ENCODE results near the gene SNAI3.

DNA sequence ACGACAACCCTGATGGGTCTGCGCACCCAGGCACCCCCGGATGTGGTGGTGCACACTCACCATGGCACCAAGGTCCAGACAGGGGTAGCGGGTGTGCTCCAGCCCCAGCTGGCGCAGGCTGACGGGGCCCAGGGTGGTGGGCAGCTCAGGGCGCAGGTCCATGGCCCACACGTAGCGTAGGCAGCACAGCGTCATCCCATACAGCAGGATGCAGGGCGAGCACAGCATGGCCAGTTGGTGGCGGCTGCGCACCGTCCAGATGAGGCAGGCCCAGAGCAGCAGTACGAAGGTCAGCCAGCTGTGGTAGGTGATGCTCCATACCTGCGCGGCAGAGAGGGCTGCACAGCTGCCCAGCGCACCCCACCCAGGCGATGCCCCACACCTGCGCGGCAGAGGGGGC, 49.8 kb upstream of the SNAI3 start:
- TF ChIP-seq, protein P1, sequence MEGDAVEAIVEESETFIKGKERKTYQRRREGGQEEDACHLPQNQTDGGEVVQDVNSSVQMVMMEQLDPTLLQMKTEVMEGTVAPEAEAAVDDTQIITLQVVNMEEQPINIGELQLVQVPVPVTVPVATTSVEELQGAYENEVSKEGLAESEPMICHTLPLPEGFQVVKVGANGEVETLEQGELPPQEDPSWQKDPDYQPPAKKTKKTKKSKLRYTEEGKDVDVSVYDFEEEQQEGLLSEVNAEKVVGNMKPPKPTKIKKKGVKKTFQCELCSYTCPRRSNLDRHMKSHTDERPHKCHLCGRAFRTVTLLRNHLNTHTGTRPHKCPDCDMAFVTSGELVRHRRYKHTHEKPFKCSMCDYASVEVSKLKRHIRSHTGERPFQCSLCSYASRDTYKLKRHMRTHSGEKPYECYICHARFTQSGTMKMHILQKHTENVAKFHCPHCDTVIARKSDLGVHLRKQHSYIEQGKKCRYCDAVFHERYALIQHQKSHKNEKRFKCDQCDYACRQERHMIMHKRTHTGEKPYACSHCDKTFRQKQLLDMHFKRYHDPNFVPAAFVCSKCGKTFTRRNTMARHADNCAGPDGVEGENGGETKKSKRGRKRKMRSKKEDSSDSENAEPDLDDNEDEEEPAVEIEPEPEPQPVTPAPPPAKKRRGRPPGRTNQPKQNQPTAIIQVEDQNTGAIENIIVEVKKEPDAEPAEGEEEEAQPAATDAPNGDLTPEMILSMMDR (IDR thresholded peaks at IDR 0.05) = no peak
- no peak for TF ChIP-seq POLR2A (IDR thresholded peaks at IDR 0.05)

All from heart left ventricle (tissue), 13 donors.